NCI-H1417 treated with DMSO at 0.1 percent for 48 hours (cell line): Measurements from ENCODE around the gene KMT2C.

Source experiments
- DNase-seq: peaks from one replicate; lab custom pipeline; 2025; lab: John Stamatoyannopoulos, UW

Gene KMT2C

GRCh38 chr7:152105205-152105604 lies 330.6 kb downstream of the KMT2C start:
- no peak for DNase-seq

GRCh38 chr7:152103691-152104090 lies 332.1 kb downstream of the KMT2C start:
- DNase-seq = no peak

GRCh38 chr7:152103066-152103465 lies 332.7 kb downstream of the KMT2C start:
- no peak for DNase-seq

GRCh38 chr7:152097330-152097729 lies 338.5 kb downstream of the KMT2C start:
- no peak for DNase-seq

DNA sequence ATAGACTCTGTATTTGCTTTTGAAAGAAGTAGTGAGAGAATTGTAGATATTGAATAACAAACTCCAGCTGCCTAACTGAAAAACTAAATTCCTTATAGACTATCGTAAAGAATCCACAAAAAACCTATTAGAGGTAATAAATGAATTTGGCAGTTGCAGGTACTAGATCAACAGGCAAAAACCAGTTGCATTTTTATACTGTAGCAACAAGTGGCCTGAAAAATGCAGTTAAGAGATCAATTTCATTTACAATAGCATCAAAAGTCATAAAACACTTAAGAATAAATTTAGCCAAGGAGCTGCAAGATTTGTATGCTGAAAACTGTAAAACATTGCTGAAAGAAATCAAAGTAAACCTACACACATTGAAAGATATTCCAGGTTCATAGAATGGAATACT lies 340.0 kb downstream of the KMT2C start:
- no peak for DNase-seq

DNA sequence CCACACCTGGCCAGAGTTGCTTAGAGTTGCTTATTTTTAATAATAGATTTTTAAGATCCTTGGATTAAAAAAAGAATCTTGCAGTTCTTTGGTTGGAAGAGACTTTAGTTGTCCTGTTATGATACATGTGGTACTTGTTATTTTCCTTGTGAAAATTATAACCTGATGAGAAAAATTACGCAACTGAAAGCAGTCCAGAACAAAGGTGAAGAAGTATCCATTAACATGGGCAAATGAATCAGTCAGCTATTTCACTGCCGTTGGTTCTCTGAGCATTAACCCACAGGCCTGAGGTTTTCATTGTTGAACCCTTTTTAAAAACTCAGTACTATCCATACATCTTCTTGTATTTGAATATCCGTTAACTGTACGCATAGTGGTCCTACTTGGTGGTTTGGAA lies 342.1 kb downstream of the KMT2C start:
- no peak for DNase-seq

- no peak for DNase-seq
These were observed 345.1 kb downstream of the KMT2C start for GRCh38 chr7:152090747-152091146.

DNA sequence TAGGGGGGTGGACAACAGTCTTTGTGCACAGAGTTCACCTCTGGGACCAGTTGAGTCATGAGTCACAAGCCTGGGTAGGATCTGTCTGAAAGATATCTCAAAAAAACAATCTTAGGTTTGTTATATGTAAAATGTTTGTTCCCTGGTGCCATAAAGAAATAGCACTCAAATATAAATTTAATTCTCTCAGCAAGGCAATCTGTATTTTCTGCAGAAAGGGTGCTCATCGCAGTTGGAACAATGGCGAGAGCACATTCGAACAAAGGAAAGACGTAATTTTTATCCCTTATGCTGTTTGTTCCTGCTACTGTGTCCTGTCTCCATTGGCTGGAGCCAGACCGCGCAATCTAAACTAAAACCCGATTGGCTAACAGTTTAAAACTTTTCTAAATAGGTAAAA lies 346.6 kb downstream of the KMT2C start:
- DNase-seq = no peak

DNA sequence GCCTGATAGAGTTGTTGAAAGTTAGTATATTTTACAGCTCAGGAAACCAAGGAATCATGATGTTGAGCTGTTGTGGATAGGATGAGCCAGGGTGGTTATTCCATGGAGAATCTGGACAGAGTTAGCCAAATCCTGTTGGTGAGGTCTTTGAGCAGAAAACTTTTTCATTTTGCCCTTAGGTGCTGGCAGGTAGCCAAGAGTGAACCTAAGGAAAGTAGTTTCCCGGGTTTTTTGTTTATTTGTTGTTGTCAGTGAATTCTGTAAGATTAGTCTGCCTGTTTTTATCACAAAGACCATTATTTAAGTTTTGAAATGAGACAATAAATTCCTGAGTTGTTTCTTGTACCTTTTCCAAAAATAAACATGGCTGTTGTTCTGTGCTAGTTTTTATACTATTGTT lies 349.3 kb downstream of the KMT2C start:
- no peak for DNase-seq

GRCh38 chr7:152085131-152085530 lies 350.7 kb downstream of the KMT2C start:
- no peak for DNase-seq
